GM19238 (cell line): ENCODE measurements around the gene CCDC12.

Experiments used
- DNase-seq: peaks from one replicate; pipeline ENCODE4 v3.0.0; 2011; ENCODE audit warnings: low spot score; ENCODE audit not compliant: insufficient read length

Gene CCDC12

GRCh38 chr3:46907960-46908293 lies 68.6 kb downstream of the CCDC12 start:
- DNase-seq: no peak

- no peak for DNase-seq
Observed at GRCh38 chr3:46907271-46907670, 69.3 kb downstream of the CCDC12 start.

GRCh38 chr3:46906471-46907058 lies 70.0 kb downstream of the CCDC12 start:
- DNase-seq: no peak

GRCh38 chr3:46905661-46906451 lies 70.7 kb downstream of the CCDC12 start:
- no peak for DNase-seq

- DNase-seq: no peak
Observed at GRCh38 chr3:46905213-46905560, 71.4 kb downstream of the CCDC12 start.

GRCh38 chr3:46904303-46905212 lies 72.0 kb downstream of the CCDC12 start:
- no peak for DNase-seq

- DNase-seq: no peak
Observed at GRCh38 chr3:46903341-46904302, 72.9 kb downstream of the CCDC12 start.

- no peak for DNase-seq
Observed at GRCh38 chr3:46902188-46902631, 74.3 kb downstream of the CCDC12 start.

- DNase-seq: no peak
Observed at GRCh38 chr3:46901591-46902187, 74.9 kb downstream of the CCDC12 start.

GRCh38 chr3:46901061-46901460 lies 75.5 kb downstream of the CCDC12 start:
- no peak for DNase-seq

GRCh38 chr3:46900356-46900755 lies 76.2 kb downstream of the CCDC12 start:
- no peak for DNase-seq

GRCh38 chr3:46900007-46900292 lies 76.6 kb downstream of the CCDC12 start:
- no peak for DNase-seq

- no peak for DNase-seq
Observed at GRCh38 chr3:46899151-46900006, 77.2 kb downstream of the CCDC12 start.

GRCh38 chr3:46898321-46899150 lies 78.0 kb downstream of the CCDC12 start:
- DNase-seq: no peak

- no peak for DNase-seq
Observed at GRCh38 chr3:46897829-46898320, 78.7 kb downstream of the CCDC12 start.

- DNase-seq: no peak
Observed at GRCh38 chr3:46897031-46897430, 79.5 kb downstream of the CCDC12 start.

- no peak for DNase-seq
Observed at GRCh38 chr3:46896386-46896785, 80.2 kb downstream of the CCDC12 start.

- DNase-seq: no peak
Observed at GRCh38 chr3:46895761-46896160, 80.8 kb downstream of the CCDC12 start.

- DNase-seq: peak; percentile 75
Observed at GRCh38 chr3:46895204-46895660, 81.3 kb downstream of the CCDC12 start.
